Activated CD4-positive, alpha-beta T cell treated with anti-CD3 and anti-CD28 coated beads, Interleukin-2, Interleukin-6, amounts not matched to agents 100 ng/mL and 50 ng/mL, durations not matched to agents 16 hours and 8 hours (primary cell): ENCODE data around the gene CCL8.
"Not testable (repeated sequence)": the region's sequence is repeated elsewhere in the genome, so short reads cannot be mapped to it uniquely, and the experiment has no call there.

Experiments
- DNase-seq: peaks from one replicate; pipeline ENCODE4 v3.0.0-alpha.2; 2020

CCL8 gene

GRCh38 chr17:34318474-34318873, 761 bp upstream of the CCL8 start:
- peak; percentile 27 for DNase-seq

GRCh38 chr17:34321964-34322363, 2.7 kb downstream of the CCL8 start:
- DNase-seq: no peak

- DNase-seq: not testable (repeated sequence)
Observed at GRCh38 chr17:34327580-34327979, 8.3 kb downstream of the CCL8 start.

DNA sequence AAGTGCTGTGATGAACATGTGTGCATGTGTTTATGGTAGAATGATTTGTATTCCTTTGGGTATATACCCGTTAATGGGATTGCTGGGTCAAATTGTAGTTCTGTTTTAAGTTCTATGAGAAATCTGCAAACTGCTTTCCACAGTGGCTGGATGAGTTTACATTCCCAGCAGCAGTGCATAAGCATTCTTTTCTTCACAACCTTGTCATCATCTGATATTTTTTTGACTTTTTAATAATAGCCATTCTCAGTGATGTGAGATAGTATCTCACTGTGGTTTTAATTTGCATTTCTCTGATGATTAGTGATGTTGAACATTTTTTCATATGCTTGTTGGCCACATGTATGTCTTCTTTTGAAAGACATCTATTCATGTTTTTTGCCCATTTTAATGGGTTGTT, 18.5 kb downstream of the CCL8 start:
- no peak for DNase-seq

DNA sequence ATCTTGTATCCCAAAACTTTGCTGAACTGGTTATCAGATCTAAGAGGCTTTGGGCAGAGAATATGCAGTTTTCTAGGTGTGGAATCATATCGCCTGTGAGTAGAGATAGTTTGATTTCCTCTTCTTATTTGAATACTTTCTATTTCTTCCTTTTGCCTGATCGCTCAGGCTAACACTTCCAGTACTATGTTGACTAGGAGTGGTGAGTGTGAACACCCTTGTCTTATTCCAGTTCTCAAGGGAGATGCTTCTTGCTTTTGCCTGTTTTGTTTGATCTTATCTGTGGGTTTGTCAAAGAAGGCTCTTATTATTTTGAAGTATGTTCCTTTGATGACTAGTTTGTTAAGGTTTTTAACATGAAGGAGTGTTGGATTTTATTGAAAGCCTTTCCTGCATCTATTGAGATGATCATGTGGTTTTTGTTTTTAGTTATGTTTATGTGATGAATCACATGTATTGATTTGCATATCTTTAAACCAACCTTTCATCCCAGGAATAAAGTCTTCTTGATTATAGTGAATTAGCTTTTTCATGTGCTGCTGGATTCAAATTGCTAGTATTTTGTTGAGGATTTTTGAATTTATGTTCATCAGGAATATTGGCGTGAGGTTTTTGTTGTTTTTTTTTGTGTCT, 20.0 kb downstream of the CCL8 start:
- DNase-seq: no peak

- no peak for DNase-seq
Observed at GRCh38 chr17:34341916-34342315, 22.7 kb downstream of the CCL8 start.

GRCh38 chr17:34347063-34347462, 27.8 kb downstream of the CCL8 start:
- DNase-seq: no peak

- no peak for DNase-seq
Observed at GRCh38 chr17:34349751-34350150, 30.5 kb downstream of the CCL8 start.

DNA sequence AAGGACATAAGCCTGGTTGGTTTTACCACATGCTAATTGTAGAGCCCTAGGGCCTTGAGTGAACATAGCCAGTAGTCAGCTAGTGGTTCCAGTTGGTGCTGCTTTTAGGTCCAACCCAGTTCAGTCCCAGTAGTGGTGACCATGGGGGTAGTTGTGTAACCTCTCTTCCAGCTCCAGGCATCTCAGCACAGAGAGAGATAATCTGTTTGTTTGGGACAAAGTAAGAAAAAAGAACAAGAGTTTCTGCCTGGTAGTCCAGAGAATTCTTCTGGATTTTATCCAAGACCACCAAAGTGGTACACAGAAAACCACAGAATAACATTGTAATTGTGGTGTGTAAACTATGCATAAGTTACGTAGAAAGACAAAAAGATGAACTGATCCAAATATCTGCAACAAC, 31.9 kb downstream of the CCL8 start:
- no peak for DNase-seq

- DNase-seq: no peak
Observed at GRCh38 chr17:34352191-34352590, 33.0 kb downstream of the CCL8 start.

GRCh38 chr17:34354637-34355036, 35.4 kb downstream of the CCL8 start:
- no peak for DNase-seq

DNA sequence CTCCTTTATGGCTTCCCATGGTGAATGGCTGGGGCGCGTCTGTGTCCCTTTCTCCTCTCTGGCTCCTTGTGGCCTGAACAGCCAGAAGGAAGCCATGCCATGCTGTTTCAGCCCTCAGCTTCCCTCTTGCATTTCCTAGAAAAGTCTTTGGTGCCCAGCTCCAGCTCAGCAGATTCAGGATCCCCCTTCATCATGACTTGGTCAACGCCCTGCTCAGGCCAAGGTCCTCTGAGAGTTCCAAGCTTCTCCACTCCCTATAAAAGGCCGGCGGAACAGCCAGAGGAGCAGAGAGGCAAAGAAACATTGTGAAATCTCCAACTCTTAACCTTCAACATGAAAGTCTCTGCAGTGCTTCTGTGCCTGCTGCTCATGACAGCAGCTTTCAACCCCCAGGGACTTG, 37.0 kb downstream of the CCL8 start, which contains the start of gene CCL13:
Gene CCL13, plus strand, starts transcription at position 287 of the 400 bp plus-strand sequence. Its CDS starts 47 bp downstream, at position 334.
- DNase-seq: no peak

- DNase-seq: no peak
Observed at GRCh38 chr17:34357398-34357797, 38.2 kb downstream of the CCL8 start.

GRCh38 chr17:34358631-34359030, 39.4 kb downstream of the CCL8 start:
- DNase-seq: no peak

DNA sequence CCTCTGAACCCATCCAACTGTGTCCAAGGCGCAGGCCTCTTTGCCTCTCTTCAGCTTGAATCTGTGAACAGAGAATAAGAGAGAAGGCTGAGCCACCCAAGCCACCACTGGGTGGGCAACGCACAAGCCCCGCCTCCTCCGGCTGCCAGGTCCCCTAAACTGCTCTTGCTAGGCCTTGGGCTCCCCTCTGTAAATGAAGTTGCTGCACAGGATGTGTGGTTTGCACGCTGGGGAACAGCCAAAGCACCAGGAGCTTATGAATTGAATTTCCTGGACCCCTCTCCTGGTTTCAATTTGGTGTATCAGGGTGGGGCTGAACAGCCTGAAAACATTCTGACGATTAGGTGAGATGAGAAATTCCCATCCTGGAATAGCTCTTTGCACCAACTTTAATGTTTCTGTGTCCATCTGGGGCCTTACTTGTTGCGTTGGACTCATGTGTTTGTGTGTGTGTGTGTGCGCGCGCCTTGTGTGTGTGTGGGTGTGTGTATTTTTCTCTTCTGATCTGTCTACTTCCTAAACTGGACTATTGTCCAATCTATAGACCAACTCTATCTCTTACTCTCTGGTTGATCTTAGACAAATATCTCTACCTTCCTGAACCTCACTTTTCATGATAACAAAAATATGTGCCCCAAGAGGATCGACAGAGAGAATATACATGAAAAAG, 41.5 kb downstream of the CCL8 start:
- DNase-seq: no peak

DNA sequence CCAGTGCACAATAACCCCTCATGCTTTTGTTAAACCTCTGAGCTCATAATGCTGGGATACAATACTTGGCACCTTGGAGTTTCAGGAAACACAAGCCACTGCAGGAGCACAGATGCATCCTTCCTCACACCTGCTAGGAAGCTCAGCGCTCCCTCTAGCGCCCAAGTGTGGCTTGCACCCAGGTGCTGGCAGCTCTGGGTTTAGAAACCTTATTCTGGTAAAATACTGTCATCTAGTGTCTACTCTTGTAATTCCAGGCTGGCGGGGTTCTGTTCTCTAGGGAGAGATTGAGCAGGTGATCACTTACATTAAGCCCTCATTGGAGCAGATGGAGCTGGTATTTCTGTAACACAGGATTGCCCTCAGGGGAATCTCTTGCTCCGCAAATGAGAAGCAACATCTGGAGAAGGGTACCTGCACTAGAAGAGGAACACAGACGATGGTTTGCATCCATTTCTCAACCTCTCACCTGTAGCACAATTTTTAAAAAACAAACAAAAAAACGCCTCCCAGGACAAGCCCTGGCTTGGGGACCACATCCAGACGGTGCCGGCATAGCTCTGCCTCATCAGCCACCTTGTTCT, 42.3 kb downstream of the CCL8 start:
- DNase-seq: peak; percentile 90

DNA sequence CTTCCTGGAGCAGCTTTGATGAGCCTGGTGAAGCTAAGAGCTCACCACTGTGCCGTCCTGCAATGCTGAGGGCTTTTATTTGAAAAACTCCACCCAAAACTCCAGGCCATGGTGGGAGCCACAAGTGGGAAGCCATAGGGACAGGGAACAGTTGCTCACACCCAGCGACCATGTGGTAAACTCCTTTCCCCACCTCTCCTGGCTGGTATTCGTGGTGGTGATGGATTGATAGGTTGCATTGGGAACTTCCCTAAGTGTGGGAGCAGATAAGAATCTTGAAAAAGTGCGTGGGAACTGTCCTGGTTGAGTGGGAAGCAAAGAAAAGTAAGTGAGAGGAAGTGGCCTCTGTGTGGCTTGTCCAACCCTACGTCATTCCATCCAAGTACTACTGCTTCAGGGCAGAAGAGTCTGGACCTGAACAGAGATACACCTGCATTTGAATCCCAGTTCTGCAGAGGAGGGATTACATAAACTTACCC, 44.0 kb downstream of the CCL8 start, which contains the start of gene CCL1:
Gene CCL1, minus strand, starts transcription at position 51 of the 479 bp plus-strand sequence. CDS start 72 bp downstream, outside the sequence.
- no peak for DNase-seq

GRCh38 chr17:34364751-34365150, 45.5 kb downstream of the CCL8 start:
- no peak for DNase-seq

GRCh38 chr17:34365340-34365739, 46.1 kb downstream of the CCL8 start:
- no peak for DNase-seq

DNA sequence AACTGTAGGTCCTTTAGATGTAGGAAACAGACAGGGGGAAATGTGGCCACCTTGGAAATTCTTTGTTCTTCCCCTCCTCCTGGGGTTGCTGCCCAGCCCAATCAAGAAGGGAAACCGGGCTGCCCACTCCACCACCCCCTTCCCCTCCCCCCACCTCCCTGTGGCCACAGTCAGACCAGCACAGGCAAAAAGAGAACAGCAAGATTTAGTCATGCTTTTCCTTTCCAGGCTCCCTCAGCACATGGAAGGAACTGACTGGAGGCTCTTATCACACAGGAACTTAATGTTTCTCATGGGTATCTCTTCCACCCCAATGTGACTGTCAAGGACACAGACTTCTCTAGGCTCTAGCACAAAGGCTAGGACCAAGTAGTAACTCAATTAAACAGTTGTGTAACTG, 46.8 kb downstream of the CCL8 start:
- DNase-seq: no peak

DNA sequence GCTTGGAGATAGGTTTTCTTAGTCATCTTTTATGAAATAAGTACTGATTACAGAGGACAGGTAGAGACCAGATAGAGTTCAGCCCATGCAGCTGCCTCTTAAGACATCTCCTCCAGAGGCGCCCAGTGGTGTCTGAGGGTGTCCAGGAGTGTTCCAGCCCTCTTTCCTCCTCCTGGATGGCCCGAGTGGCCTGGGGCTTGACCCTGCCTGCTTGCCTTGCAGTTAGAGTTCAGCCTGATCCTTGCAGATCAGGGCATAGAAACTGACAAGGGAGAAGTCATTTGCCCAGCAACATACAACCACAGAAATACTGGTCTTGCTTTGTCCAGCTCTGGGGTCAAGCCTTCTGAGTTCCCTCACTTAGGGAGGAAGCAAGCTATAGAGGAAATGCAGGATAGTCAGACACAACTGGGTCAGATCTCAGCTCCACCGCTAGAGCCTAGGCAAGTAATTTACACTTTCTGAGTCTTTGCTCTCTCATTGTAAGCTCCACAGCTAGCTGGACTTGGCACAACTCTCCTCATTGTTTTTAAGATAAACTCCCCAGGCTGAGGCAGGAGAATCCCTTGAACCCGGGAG, 47.4 kb downstream of the CCL8 start:
- no peak for DNase-seq

DNA sequence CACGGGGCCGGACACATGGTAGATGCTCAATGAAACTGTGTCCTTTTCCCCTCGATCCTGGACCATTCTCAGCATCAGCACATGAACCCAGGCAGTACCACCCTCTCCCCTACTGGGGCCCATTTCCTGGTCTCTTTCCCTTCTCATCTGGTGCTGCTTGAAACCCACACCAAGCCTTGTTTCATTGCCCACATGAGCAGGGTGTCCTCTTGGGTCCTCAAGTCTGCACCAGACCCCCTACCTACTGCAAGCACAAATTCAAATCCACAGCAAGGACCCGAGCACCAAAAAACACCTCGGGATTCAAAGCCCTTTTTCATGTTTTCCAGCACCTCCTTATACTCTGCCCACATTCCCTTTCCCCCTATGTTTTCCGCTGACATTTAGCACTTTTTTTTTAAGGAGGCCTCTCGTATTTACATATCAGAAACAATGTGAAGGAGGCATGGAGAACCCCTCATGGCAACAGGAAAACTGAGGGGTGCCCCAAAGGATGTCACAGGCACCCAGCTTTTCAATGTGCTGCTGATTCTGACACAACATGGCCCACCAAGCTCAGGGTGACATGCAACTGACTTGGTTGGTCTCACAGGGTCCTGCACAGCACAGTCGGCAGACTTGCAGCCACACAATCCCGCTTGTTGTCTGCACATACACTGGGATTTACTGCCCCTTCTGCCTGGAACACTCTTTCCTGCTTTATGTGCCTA, 48.4 kb downstream of the CCL8 start:
- DNase-seq: no peak
